Suppressor macrophage (primary cell): ENCODE measurements around the gene NDUFAF5.
"Not testable (repeated sequence)": the region's sequence is repeated elsewhere in the genome, so short reads cannot be mapped to it uniquely, and the experiment has no call there.

Source experiments
- DNase-seq, 4 experiments: peaks; one replicate each; pipeline ENCODE4 v3.0.0-alpha.2; 2020 to 2022
- total RNA-seq, 17 experiments: gene quantifications; one replicate each; lab custom pipeline; 2026; ENCODE audit warnings: mixed read lengths in 6 of 17, inconsistent platforms in 3 of 17; lab: John Stamatoyannopoulos, UW

The NDUFAF5 gene, protein sequence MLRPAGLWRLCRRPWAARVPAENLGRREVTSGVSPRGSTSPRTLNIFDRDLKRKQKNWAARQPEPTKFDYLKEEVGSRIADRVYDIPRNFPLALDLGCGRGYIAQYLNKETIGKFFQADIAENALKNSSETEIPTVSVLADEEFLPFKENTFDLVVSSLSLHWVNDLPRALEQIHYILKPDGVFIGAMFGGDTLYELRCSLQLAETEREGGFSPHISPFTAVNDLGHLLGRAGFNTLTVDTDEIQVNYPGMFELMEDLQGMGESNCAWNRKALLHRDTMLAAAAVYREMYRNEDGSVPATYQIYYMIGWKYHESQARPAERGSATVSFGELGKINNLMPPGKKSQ
- 7.0 to 20.0 (median 12.8) reads per million in 17 experiments for total RNA-seq

- DNase-seq: peak; percentile 96 to 98 (median 97)
Measured at GRCh38 chr20:13784893-13785715, at the start of gene NDUFAF5, which contains the start of gene ESF1. Gene NDUFAF5 (plus strand): TSS chr20:13785028. CDS start chr20:13785069, 41 bp downstream. Gene ESF1 (minus strand): TSS chr20:13784919. CDS start chr20:13783140, 1,779 bp downstream.

DNA sequence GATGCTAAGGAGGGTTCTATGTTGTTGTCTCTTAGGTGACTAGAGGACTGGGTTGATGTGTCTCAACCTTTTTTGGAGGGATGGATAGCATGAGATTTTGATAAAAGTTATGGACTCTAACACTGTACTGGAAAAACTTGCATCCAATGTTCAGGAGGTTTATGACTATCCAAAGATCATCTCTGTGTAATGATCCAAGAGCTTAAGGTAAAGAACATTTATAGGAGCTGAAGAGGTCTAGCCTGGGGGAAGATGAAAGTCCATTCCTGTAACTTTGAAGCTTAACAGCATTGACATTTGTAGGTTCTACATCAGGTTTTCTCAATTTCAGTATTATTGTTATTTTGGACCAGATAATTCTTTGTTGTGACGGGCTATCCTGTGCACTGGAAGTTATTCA is 49.0 kb upstream of the NDUFAF5 start:
- no peak for DNase-seq

DNA sequence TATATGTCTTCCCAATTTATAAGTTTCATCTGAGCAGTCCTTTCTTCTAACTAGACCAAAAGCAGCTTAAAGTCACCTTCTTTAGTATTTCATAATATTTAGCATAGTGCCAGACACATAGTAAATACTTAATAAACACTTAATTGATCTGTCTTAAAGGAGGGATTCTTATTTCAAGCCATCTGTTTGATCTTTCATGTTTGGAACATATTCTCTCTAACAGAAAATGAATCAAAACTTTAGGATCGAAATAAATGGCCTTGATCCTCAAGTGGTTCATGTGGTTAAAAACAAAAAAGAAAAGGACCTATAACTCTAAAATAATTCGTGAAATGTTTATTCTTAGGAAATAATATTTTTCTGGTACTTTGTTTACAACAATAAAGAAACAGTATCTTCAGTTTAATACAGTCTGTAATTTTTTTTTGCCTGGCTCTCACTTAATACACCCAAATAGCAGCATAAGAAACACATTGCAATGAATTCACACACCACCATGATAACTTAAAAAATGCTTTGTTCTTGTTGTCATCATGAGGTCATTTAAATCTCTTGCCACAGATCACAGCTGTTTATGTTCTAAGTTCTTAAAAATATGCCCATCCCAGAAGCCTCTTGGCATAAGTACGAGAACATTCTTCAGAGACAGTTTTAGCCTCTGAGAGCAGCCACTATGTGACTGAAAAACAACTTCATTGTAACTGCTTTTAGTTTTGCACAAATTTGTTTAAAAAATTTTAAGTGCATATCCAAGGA is 48.2 kb upstream of the NDUFAF5 start:
- DNase-seq: no peak

- not testable (repeated sequence) for DNase-seq
Measured at GRCh38 chr20:13738187-13738586, 46.6 kb upstream of the NDUFAF5 start.

DNA sequence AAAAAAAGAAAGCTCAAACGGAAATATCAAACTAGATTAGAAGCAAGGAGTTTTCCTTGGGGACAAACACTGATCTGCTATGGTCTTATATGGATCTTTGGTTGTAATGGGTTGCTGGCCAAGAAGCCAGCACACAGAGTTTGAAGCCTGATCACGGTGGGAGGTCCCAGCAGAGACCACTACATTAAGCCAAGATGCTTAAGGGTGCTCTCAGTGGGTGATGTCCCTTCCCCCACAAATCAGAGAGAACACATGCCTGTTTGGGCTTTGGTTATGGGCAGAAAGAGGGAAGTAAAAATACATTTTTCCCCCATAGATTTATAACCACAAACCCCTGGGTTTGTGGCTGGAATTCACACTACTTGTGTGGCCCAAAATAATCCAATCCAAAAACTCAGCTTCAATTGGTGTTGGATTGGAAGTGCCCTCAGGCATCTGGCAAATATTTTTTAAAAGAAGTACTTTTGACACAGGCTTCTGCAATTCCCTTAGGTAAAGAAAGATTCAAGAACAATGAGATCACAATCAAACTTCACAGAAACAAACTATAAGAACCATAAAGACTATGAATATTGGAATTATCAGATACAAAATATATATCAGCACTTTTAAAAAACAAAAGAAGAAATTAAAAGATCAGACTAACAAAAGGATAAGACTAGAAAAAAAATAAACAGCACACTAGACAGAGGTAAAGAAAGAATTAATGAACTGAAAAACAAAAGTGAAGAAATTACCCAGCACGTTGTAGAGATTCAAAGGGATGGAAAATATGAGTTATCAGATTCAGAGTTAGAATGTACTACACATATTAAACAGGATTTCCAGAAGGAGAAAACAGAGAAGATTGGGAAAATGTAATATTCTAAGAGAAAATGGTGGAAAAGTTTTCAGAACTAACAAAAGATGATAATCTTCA is 44.8 kb upstream of the NDUFAF5 start:
- DNase-seq: no peak

DNA sequence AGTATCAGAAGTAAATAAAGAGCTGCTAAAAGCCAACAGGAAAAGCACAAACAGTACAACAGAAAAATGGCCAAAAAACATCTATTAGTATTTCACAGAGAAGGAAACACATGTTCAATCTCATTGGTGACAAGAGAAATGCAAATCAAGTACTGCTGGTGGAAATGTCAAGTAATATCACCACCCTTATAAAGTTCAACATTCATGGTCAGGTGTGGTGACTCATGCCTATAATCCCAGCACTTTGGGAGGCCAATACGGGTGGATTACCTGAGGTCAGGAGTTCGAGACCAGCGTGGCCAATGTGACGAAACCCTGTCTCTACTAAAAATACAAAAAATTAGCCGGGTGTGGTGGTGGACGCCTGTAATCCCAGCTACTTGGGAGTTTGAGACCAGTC is 42.9 kb upstream of the NDUFAF5 start:
- DNase-seq: no peak

DNA sequence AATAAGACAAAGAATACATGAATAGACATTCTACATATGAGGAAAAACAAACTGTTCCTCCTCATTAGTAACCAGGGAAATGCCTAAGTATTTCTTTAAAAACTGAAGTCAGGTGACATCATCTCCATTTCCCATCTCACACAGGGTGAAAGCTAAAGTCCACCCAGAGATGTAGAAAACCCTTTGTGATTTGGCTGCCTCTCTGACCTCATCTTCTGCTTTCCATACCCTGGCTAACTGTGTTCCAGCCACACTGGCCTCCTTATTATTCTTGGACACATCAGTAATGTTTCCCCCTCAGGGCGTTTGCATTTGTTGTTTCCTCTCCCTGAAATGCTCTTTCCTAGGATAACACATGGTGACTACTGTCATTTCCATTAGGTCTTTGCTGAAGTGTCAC is 40.5 kb upstream of the NDUFAF5 start:
- peak in 1 of 4 experiments; percentile 4 for DNase-seq

DNA sequence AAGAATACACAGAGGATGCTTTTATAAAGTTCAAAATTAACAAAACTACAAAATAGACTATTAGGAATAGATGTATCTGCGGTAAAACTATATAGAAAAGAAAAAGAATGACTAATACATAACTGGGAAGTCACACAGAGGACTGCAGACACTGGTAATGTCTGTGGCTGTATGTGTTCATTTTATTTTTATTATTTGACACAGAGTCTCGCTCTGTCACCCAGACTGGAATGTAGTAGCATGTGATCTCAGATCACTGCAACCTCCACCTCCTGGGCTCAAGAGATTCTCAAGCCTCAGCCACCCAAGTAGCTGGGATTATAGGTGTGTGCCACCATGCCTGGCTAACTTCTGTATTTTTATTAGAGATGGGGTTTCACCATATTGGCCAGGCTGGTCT is 39.0 kb upstream of the NDUFAF5 start:
- no peak for DNase-seq

GRCh38 chr20:13749811-13750210 is 35.0 kb upstream of the NDUFAF5 start:
- no peak for DNase-seq

- DNase-seq: no peak
Measured at GRCh38 chr20:13753436-13754036, 31.3 kb upstream of the NDUFAF5 start.

GRCh38 chr20:13755809-13756208 is 29.0 kb upstream of the NDUFAF5 start:
- DNase-seq: no peak

DNA sequence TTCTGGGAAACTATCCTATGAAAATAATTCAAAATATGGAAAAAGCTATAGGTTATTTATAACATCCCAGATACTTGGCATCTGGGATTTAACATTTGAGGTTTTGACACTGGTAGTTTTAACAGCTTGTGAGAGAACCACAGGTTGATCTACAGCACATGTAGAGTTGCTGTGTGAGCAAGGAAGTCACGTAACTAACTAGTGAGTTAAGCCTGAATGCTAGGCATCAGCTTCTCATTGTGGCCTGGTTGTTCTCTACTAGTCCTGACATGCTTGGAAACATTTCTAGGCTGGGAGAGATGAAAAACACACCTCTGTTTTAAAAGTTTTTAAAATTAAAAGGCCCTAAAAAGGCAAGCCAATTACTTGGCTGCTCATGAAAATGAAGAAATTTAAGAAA is 28.3 kb upstream of the NDUFAF5 start:
- DNase-seq: no peak

GRCh38 chr20:13758884-13759283 is 25.9 kb upstream of the NDUFAF5 start:
- no peak for DNase-seq

DNA sequence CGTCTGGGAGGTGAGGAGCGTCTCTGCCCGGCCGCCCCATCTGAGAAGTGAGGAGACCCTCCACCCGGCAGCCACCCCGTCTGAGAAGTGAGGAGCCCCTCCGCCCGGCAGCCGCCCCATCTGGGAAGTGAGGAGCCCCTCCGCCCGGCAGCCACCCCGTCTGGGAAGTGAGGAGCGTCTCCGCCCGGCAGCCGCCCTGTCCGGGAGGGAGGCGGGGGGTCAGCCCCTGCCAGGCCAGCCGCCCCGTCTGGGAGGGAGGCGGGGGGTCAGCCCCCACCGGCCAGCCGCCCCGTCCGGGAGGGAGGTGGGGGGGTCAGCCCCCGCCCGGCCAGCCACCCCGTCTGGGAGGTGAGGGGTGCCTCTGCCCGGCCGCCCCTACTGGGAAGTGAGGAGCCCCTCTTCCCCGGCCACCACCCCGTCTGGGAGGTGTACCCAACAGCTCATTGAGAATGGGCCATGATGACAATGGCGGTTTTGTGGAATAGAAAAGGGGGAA is 24.3 kb upstream of the NDUFAF5 start:
- not testable (repeated sequence) for DNase-seq

GRCh38 chr20:13765299-13765698 is 19.5 kb upstream of the NDUFAF5 start:
- no peak for DNase-seq

GRCh38 chr20:13765868-13766416 is 18.9 kb upstream of the NDUFAF5 start:
- no peak for DNase-seq

DNA sequence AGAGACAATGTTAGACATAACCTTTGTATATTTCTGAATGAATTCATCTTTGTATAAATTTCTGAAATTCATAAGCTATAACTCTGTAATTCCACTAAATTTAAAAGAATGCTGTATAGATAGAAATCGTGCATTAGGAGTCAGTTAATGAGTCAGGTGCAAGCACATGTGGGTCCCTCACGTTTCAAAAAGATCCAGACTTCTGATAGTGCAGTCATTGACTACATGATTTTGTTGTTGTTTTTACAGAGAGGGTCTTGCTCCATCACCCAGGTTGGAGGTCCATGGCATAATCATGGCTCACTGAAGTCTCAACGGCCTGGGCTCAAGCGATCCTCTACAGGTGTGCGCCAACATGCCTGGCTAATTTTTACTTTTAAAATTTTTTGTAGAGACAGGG is 14.7 kb upstream of the NDUFAF5 start:
- no peak for DNase-seq

- DNase-seq: peak in 2 of 4 experiments; percentile 66 to 74
Measured at GRCh38 chr20:13771853-13772453, 12.9 kb upstream of the NDUFAF5 start.

- DNase-seq: no peak
Measured at GRCh38 chr20:13772529-13772928, 12.3 kb upstream of the NDUFAF5 start.

- no peak for DNase-seq
Measured at GRCh38 chr20:13775867-13776266, 9.0 kb upstream of the NDUFAF5 start.
